ENCODE results near the gene TAS2R60. TPM values are rescaled to one million over a fixed set of nuclear protein-coding genes. Genes with fewer than 3 reads are reported as not detected.

The TAS2R60 gene
- total and polyA plus RNA-seq, 4 experiments from 2014 or later: 0.36 to 1.4 (median 0.92) TPM

GRCh38 chr7:143449793-143450192 lies 6.5 kb downstream of the TAS2R60 start:
- Histone ChIP-seq H3K36me3 (ENCODE audit: insufficient read depth, low read length) (no peaks in the 10 kb centered on the region), H3K9me3 (ENCODE audit: control insufficient read depth in 1 of 2, low read length in 2 of 2) (no peaks in the 10 kb centered on the region), H3K27me3 (ENCODE audit: insufficient read depth, low read length) (no peaks in the 10 kb centered on the region), H3K4me3 (ENCODE audit: low read length in 2 of 2) (no peak overlapping the region), H3K27ac (ENCODE audit: low read depth, low read length) (no peak overlapping the region), H3K4me1 (ENCODE audit: insufficient read depth, low read length) (no peaks in the 10 kb centered on the region)
- peaks cover 1 to 2% of the 10 kb centered on the region in 2 donors for H3K27me3 Mint-ChIP-seq
- peaks cover 0 to 4% (median 0%) of the 10 kb centered on the region in 4 donors for H3K4me1 Mint-ChIP-seq
- intact Hi-C loops (cut with micrococcal nuclease): no loop called here
- H3K9me3 Mint-ChIP-seq: no peaks in the 10 kb centered on the region
- ChIA-PET POLR2A (ENCODE audit: partially characterized antibody) (no interaction called here), CTCF (ENCODE audit: partially characterized antibody) (interaction anchor here (0.6 to 1.2 kb wide), 2 partner anchors 36 to 234 kb away, joined by 3 read pairs; no protein-coding TSS in a partner anchor)
- peaks cover 0 to 8% of the 10 kb centered on the region in 2 donors for H3K36me3 Mint-ChIP-seq
- DNase-seq: no peak
- no peak overlapping the region for H3K27ac Mint-ChIP-seq
- H3K4me3 Mint-ChIP-seq: no peak overlapping the region

GRCh38 chr7:143451122-143451521 lies 7.9 kb downstream of the TAS2R60 start:
- no peak overlapping the region for H3K27ac ChIP-seq (ENCODE audit: low read depth, low read length)
- H3K27me3 Mint-ChIP-seq: peaks cover 1 to 2% of the 10 kb centered on the region in 2 donors
- peaks cover 0 to 8% of the 10 kb centered on the region in 2 donors for H3K36me3 Mint-ChIP-seq
- H3K36me3 ChIP-seq (ENCODE audit: insufficient read depth, low read length): no peaks in the 10 kb centered on the region
- H3K4me1 ChIP-seq (ENCODE audit: insufficient read depth, low read length): no peaks in the 10 kb centered on the region
- H3K9me3 ChIP-seq (ENCODE audit: control insufficient read depth in 1 of 2, low read length in 2 of 2): no peaks in the 10 kb centered on the region
- no peaks in the 10 kb centered on the region for H3K27me3 ChIP-seq (ENCODE audit: insufficient read depth, low read length)
- intact Hi-C loops (cut with micrococcal nuclease): no loop called here
- H3K4me3 ChIP-seq (ENCODE audit: low read length in 2 of 2): no peak overlapping the region
- H3K4me1 Mint-ChIP-seq: peaks cover 0 to 4% (median 0%) of the 10 kb centered on the region in 4 donors
- CTCF ChIA-PET (ENCODE audit: partially characterized antibody): no interaction called here
- no peaks in the 10 kb centered on the region for H3K9me3 Mint-ChIP-seq
- DNase-seq: no peak
- no peak overlapping the region for H3K27ac Mint-ChIP-seq
- POLR2A ChIA-PET (ENCODE audit: partially characterized antibody): no interaction called here
- H3K4me3 Mint-ChIP-seq: no peak overlapping the region

- H3K9me3 Mint-ChIP-seq: no peaks in the 10 kb centered on the region
- H3K9me3 ChIP-seq (ENCODE audit: control insufficient read depth in 1 of 2, low read length in 2 of 2): no peaks in the 10 kb centered on the region
- DNase-seq: no peak
- H3K4me1 Mint-ChIP-seq: peaks cover 0 to 4% (median 0%) of the 10 kb centered on the region in 4 donors
- no peaks in the 10 kb centered on the region for H3K36me3 ChIP-seq (ENCODE audit: insufficient read depth, low read length)
- ChIA-PET CTCF (ENCODE audit: partially characterized antibody) (no interaction called here), POLR2A (ENCODE audit: partially characterized antibody) (no interaction called here)
- peaks cover 1 to 2% of the 10 kb centered on the region in 2 donors for H3K27me3 Mint-ChIP-seq
- H3K4me1 ChIP-seq (ENCODE audit: insufficient read depth, low read length): no peaks in the 10 kb centered on the region
- H3K36me3 Mint-ChIP-seq: peaks cover 0 to 8% of the 10 kb centered on the region in 2 donors
- no peak overlapping the region for H3K27ac Mint-ChIP-seq
- no peak overlapping the region for H3K27ac ChIP-seq (ENCODE audit: low read depth, low read length)
- no peak overlapping the region for H3K4me3 Mint-ChIP-seq
- H3K4me3 ChIP-seq (ENCODE audit: low read length in 2 of 2): no peak overlapping the region
- intact Hi-C loops (cut with micrococcal nuclease): no loop called here
- no peaks in the 10 kb centered on the region for H3K27me3 ChIP-seq (ENCODE audit: insufficient read depth, low read length)
Measured at GRCh38 chr7:143451746-143452145, 8.5 kb downstream of the TAS2R60 start.

GRCh38 chr7:143452495-143452894 lies 9.2 kb downstream of the TAS2R60 start:
- H3K27ac Mint-ChIP-seq: no peak overlapping the region
- peaks cover 0 to 4% (median 0%) of the 10 kb centered on the region in 4 donors for H3K4me1 Mint-ChIP-seq
- H3K4me1 ChIP-seq (ENCODE audit: insufficient read depth, low read length): no peaks in the 10 kb centered on the region
- no peaks in the 10 kb centered on the region for H3K27me3 ChIP-seq (ENCODE audit: insufficient read depth, low read length)
- intact Hi-C loops (cut with micrococcal nuclease): no loop called here
- H3K36me3 Mint-ChIP-seq: peaks cover 0 to 8% of the 10 kb centered on the region in 2 donors
- no peak overlapping the region for H3K27ac ChIP-seq (ENCODE audit: low read depth, low read length)
- no peak for DNase-seq
- H3K36me3 ChIP-seq (ENCODE audit: insufficient read depth, low read length): no peaks in the 10 kb centered on the region
- ChIA-PET POLR2A (ENCODE audit: partially characterized antibody) (no interaction called here), CTCF (ENCODE audit: partially characterized antibody) (no interaction called here)
- peaks cover 1 to 2% of the 10 kb centered on the region in 2 donors for H3K27me3 Mint-ChIP-seq
- no peaks in the 10 kb centered on the region for H3K9me3 ChIP-seq (ENCODE audit: control insufficient read depth in 1 of 2, low read length in 2 of 2)
- H3K9me3 Mint-ChIP-seq: no peaks in the 10 kb centered on the region
- no peak overlapping the region for H3K4me3 Mint-ChIP-seq
- H3K4me3 ChIP-seq (ENCODE audit: low read length in 2 of 2): no peak overlapping the region

- intact Hi-C loops (cut with micrococcal nuclease): no loop called here
- no peaks in the 10 kb centered on the region for H3K9me3 Mint-ChIP-seq
- Histone ChIP-seq H3K36me3 (ENCODE audit: insufficient read depth, low read length) (no peaks in the 10 kb centered on the region), H3K4me3 (ENCODE audit: low read length in 2 of 2) (no peak overlapping the region), H3K27ac (ENCODE audit: low read depth, low read length) (no peak overlapping the region), H3K9me3 (ENCODE audit: control insufficient read depth in 1 of 2, low read length in 2 of 2) (no peaks in the 10 kb centered on the region), H3K27me3 (ENCODE audit: insufficient read depth, low read length) (no peaks in the 10 kb centered on the region), H3K4me1 (ENCODE audit: insufficient read depth, low read length) (no peaks in the 10 kb centered on the region)
- H3K27me3 Mint-ChIP-seq: peaks cover 0 to 2% of the 10 kb centered on the region in 2 donors
- POLR2A ChIA-PET (ENCODE audit: partially characterized antibody): no interaction called here
- no peak overlapping the region for H3K4me3 Mint-ChIP-seq
- DNase-seq: no peak
- peaks cover 0 to 4% (median 0%) of the 10 kb centered on the region in 4 donors for H3K4me1 Mint-ChIP-seq
- no peak overlapping the region for H3K27ac Mint-ChIP-seq
- H3K36me3 Mint-ChIP-seq: peaks cover 0 to 8% of the 10 kb centered on the region in 2 donors
- CTCF ChIA-PET (ENCODE audit: partially characterized antibody): no interaction called here
Measured at GRCh38 chr7:143454091-143454680, 10.9 kb downstream of the TAS2R60 start.

- CTCF ChIA-PET (ENCODE audit: partially characterized antibody): interaction anchor here (1.5 kb wide), 1 partner anchor 16 kb away, joined by 3 read pairs; no protein-coding TSS in a partner anchor
- intact Hi-C loops (cut with micrococcal nuclease): no loop called here
Measured at GRCh38 chr7:143455491-143455890, 12.2 kb downstream of the TAS2R60 start.

GRCh38 chr7:143455942-143456341 lies 12.7 kb downstream of the TAS2R60 start:
- Histone ChIP-seq H3K27me3 (ENCODE audit: insufficient read depth, low read length) (no peaks in the 10 kb centered on the region), H3K36me3 (ENCODE audit: insufficient read depth, low read length) (no peaks in the 10 kb centered on the region), H3K4me3 (ENCODE audit: low read length in 2 of 2) (no peak overlapping the region), H3K4me1 (ENCODE audit: insufficient read depth, low read length) (no peaks in the 10 kb centered on the region), H3K27ac (ENCODE audit: low read depth, low read length) (no peak overlapping the region), H3K9me3 (ENCODE audit: control insufficient read depth in 1 of 2, low read length in 2 of 2) (no peaks in the 10 kb centered on the region)
- POLR2A ChIA-PET (ENCODE audit: partially characterized antibody): no interaction called here
- H3K9me3 Mint-ChIP-seq: peaks cover 0 to 5% (median 2%) of the 10 kb centered on the region in 8 donors
- peaks cover 0 to 4% (median 0%) of the 10 kb centered on the region in 4 donors for H3K4me1 Mint-ChIP-seq
- no peak for DNase-seq
- H3K27ac Mint-ChIP-seq: no peak overlapping the region
- CTCF ChIA-PET (ENCODE audit: partially characterized antibody): interaction anchor here (1.5 kb wide), 1 partner anchor 16 kb away, joined by 3 read pairs; no protein-coding TSS in a partner anchor
- H3K36me3 Mint-ChIP-seq: peaks cover 0 to 15% of the 10 kb centered on the region in 2 donors
- peaks cover 0 to 2% of the 10 kb centered on the region in 2 donors for H3K27me3 Mint-ChIP-seq
- intact Hi-C loops (cut with micrococcal nuclease): no loop called here
- H3K4me3 Mint-ChIP-seq: no peak overlapping the region

More at GRCh38 chr7:143455491-143455890, 12.2 kb downstream of the TAS2R60 start:
- Mint-ChIP-seq H3K4me1 (peaks cover 0 to 4% (median 0%) of the 10 kb centered on the region in 4 donors), H3K27ac (no peak overlapping the region), H3K27me3 (peaks cover 0 to 2% of the 10 kb centered on the region in 2 donors), H3K36me3 (peaks cover 0 to 10% of the 10 kb centered on the region in 2 donors), H3K9me3 (peaks cover 0 to 1% (median 0%) of the 10 kb centered on the region in 8 donors), H3K4me3 (no peak overlapping the region)
- POLR2A ChIA-PET (ENCODE audit: partially characterized antibody): no interaction called here
- H3K27me3 ChIP-seq (ENCODE audit: insufficient read depth, low read length): no peaks in the 10 kb centered on the region
- H3K4me1 ChIP-seq (ENCODE audit: insufficient read depth, low read length): no peaks in the 10 kb centered on the region
- H3K4me3 ChIP-seq (ENCODE audit: low read length in 2 of 2): no peak overlapping the region
- H3K36me3 ChIP-seq (ENCODE audit: insufficient read depth, low read length): no peaks in the 10 kb centered on the region
- H3K9me3 ChIP-seq (ENCODE audit: control insufficient read depth in 1 of 2, low read length in 2 of 2): no peaks in the 10 kb centered on the region
- no peak overlapping the region for H3K27ac ChIP-seq (ENCODE audit: low read depth, low read length)
- DNase-seq: no peak
